ENCODE measurements around the gene RABEP2. TPM values are rescaled to one million over a fixed set of nuclear protein-coding genes. Genes with fewer than 3 reads are reported as not detected.

Gene RABEP2
- polyA plus RNA-seq, 2 of the 4 experiments (the other 2 are of a cell fraction): 6.0 to 13.7 TPM

DNA sequence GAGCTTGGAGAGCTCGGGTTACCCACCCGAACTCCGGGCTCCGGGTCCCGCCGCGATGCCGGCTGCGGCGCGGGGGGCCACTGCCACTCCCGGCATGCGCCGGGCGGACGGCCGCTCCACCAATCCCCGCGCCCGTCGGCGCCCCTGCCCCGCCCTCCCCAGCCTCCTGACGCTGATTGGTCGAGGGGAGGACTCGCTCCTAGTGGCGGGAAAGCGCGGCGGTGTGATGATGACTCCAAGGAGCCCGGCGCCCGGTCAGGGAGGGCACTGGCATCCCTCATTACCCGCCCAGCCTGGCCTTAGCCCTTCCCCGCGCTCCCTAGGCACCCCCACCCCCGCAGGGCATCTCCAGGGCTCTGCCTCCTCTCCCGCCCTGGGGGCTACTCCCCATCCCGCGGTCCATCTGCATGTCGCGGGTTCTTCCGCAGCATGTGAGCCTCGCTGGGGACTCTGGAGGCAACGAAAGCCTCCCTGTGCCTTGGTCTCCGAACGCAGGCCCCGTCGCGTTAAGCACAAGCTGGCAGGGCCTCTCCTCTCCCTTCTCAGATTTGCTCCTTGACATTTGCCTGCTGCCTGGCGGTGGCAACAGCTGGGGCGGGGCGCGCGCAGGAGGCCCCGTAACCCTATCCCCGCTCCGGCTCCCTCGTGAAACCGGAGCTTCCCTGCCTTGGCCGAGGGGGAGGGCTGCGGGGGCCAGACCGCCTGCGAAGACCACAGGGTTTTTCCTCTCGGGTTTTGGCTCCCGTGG is 45.0 kb downstream of the RABEP2 start:
- ATAC-seq (peak; percentile 84 to 91), FAIRE-seq (no peak), DNase-seq (ENCODE audit: low read depth in 1 of 2, low spot score in 1 of 2) (peak; percentile 86 to 97)
- CTCF ChIA-PET: interaction anchor here (1.5 to 17.8 kb wide), 3 partner anchors 10 to 66 kb away, joined by 5 to 190 read pairs (median 6); partner anchors contain the start of gene NFATC2IP
- Histone ChIP-seq H3K4me2 (peak overlapping the region; percentile 99), H3K27ac (peak overlapping the region; percentile 73 to 88), H3K4me3 (peak overlapping the region; percentile 65), H3K9me3 (no peaks in the 10 kb centered on the region), H3K4me1 (peaks cover 23% of the 10 kb centered on the region; the same call in 2 of the 3 replicates)
- 62% methylated on average over 23 of the region's 66 CpGs for WGBS (ENCODE audit: missing lambda C conversion rate)
- POLR2A ChIA-PET: interaction anchor here (1.7 kb wide), 1 partner anchor 17 kb away, joined by 5 read pairs; the partner anchor contains the start of gene SH2B1
- TF ChIP-seq, protein P1, sequence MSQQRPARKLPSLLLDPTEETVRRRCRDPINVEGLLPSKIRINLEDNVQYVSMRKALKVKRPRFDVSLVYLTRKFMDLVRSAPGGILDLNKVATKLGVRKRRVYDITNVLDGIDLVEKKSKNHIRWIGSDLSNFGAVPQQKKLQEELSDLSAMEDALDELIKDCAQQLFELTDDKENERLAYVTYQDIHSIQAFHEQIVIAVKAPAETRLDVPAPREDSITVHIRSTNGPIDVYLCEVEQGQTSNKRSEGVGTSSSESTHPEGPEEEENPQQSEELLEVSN (IDR thresholded peaks at IDR 0.05; ENCODE audit: borderline replicate concordance, low read depth): peak; percentile 99
- TF ChIP-seq JUN (IDR thresholded peaks at IDR 0.05) (peak; percentile 7 to 64; a peak in 1 of 5 replicates), KDM5A (IDR thresholded peaks at IDR 0.05) (no peak), RNF2 (IDR thresholded peaks at IDR 0.05; ENCODE audit: borderline replicate concordance, low read depth) (0 out of 2 replicates have a peak, but pooled peaks have one; percentile 53), POLR2A (IDR thresholded peaks at IDR 0.05; ENCODE audit: low read length) (peak; percentile 74), TP53 (CRISPR knock-in tag; IDR thresholded peaks at IDR 0.05) (0 out of 2 replicates have a peak, but pooled peaks have one; percentile 32)
- TF ChIP-seq, protein P2, sequence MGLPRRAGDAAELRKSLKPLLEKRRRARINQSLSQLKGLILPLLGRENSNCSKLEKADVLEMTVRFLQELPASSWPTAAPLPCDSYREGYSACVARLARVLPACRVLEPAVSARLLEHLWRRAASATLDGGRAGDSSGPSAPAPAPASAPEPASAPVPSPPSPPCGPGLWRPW (IDR thresholded peaks at IDR 0.05): no peak
- TF ChIP-seq, protein P3, sequence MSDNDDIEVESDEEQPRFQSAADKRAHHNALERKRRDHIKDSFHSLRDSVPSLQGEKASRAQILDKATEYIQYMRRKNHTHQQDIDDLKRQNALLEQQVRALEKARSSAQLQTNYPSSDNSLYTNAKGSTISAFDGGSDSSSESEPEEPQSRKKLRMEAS (IDR thresholded peaks at IDR 0.05): peak; percentile 91

DNA sequence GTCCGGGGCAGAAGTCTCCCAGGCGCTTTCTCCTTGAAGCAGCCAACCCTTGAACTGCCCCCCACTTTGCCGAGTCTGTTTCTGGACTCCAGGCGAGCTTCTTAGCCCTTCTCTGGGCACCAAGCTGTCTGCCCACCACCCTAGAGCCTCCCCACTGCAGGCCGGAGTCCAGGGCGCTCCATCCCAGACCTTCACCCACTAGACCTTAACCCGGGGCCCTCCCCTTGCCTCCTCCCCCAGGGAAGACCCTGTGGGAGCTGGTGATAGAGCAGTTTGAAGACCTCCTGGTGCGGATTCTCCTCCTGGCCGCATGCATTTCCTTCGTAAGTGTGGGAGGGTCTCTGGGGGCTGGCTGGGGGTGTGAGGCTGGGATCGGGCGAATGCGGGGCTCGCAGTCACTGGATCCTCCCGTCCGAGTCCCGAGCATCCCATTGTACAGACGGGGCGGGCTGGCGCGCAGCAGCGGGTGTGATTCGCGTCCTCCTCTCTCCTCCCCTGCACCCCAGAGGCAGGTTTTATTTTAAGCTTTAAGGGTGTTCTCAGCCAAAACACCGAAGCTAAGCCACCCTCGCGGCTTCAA is 45.7 kb downstream of the RABEP2 start:
- Histone ChIP-seq H3K4me2 (peak overlapping the region; percentile 99), H3K9me3 (no peaks in the 10 kb centered on the region), H3K4me3 (peak overlapping the region; percentile 65), H3K27ac (peak overlapping the region; percentile 73 to 88), H3K4me1 (peaks cover 23% of the 10 kb centered on the region; the same call in 2 of the 3 replicates)
- FAIRE-seq: no peak
- POLR2A ChIA-PET: interaction anchor here (1.7 kb wide), 1 partner anchor 16 kb away, joined by 5 read pairs; the partner anchor contains the start of gene SH2B1
- TF ChIP-seq JUN (IDR thresholded peaks at IDR 0.05) (peak in 1 of 2 experiments; percentile 54; a peak in 2 of 5 replicates), SREBF2 (IDR thresholded peaks at IDR 0.05) (no peak), PHF8 (IDR thresholded peaks at IDR 0.05; ENCODE audit: borderline replicate concordance, low read depth) (peak; percentile 26; the same call in 1 of the 2 replicates), POLR2AphosphoS2 (conservative IDR thresholded peaks at IDR 0.05; ENCODE audit: low read length) (no peak)
- peak; percentile 53 to 67 for ATAC-seq
- DNase-seq (ENCODE audit: low read depth in 1 of 2, low spot score in 1 of 2): no peak
- CTCF ChIA-PET: interaction anchor here (1.0 to 17.8 kb wide), 4 partner anchors 9 to 66 kb away, joined by 4 to 190 read pairs (median 6); partner anchors contain the start of genes NFATC2IP and SH2B1
- WGBS (ENCODE audit: missing lambda C conversion rate): 6% methylated on average over 24 of the region's 27 CpGs

DNA sequence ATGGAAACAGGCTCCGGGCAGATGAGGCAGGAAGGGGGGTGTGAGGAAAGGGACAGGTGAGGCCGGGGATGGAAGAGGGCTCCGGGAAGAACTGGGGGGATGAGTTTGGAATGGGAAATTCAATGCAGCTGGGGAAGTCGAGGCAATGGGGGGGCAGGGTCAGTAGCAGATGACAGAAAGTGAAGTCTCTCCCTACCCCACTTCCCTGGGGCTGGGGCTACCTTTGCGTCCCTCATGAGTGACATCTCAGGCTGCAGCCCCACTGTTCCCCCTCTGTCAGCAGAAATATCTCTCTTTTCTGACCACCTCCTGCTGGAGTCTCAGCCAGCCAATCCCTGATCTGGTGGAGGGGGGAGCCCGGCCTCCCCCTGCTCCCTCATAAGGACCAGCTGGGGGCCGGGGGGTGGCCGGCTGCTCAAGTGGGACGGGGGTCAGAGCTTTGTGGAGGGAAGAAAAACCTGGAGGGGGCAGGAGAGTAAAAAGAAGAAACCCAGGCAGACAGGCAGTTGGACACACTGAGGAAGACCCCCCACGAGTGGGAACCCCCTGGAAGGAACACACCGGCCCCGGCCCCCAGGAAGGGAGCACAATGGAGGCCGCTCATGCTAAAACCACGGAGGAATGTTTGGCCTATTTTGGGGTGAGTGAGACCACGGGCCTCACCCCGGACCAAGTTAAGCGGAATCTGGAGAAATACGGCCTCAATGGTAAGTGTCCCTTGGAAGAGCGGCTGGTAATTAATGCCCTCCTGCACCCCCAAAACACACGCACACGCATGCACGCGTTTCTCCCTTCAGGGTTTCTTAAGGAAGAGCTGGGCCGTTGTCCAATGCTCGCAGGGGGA is 46.7 kb downstream of the RABEP2 start, which contains the start of gene ATP2A1:
Gene ATP2A1 (plus strand): TSS at position 406 of the 844 bp plus-strand sequence. CDS start 184 bp downstream, at position 590.
- ATAC-seq: no peak
- peak within 1 kb of the TSS; percentile 73 to 88 for H3K27ac ChIP-seq
- H3K4me3 ChIP-seq: peak within 1 kb of the TSS; percentile 65
- CTCF ChIA-PET: interaction anchor here (1.0 to 17.8 kb wide), 4 partner anchors 8 to 68 kb away, joined by 4 to 190 read pairs (median 6); partner anchors contain the start of genes NFATC2IP and SH2B1
- TF ChIP-seq HDAC2 (IDR thresholded peaks at IDR 0.05) (no peak), MAFK (IDR thresholded peaks at IDR 0.05; ENCODE audit: partially characterized antibody) (peak; percentile 22)
- FAIRE-seq: no peak
- DNase-seq (ENCODE audit: low read depth in 1 of 2, low spot score in 1 of 2): no peak
- WGBS (ENCODE audit: missing lambda C conversion rate): 89% methylated on average over 25 of the region's 25 CpGs
- peak within 1 kb of the TSS; percentile 99 for H3K4me2 ChIP-seq
- no peaks in the 10 kb centered on the region for H3K9me3 ChIP-seq
- peaks cover 23% of the 10 kb centered on the region; the same call in 2 of the 3 replicates for H3K4me1 ChIP-seq
- POLR2A ChIA-PET: interaction anchor here (1.7 kb wide), 1 partner anchor 15 kb away, joined by 5 read pairs; the partner anchor contains the start of gene SH2B1

DNA sequence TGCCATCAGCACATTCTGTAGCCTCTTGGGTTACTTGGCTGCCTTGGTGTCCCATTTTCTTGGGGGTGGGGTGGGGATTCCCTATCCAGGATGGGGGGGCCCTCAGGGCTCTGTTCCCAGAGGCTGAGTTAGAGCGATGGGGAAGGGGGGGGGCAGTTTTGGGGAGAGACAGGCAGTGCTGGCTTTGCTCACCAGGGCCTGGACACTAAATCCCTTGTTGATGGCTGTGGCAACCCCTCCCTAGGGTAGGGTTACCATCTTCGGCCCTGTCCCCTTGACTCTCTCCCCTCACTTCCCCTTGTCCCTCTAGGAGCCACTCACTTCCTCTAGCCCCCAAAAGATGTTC is 47.4 kb downstream of the RABEP2 start:
- WGBS (ENCODE audit: missing lambda C conversion rate): 88% methylated on average over 2 of the region's 2 CpGs
- ChIA-PET POLR2A (no interaction called here), CTCF (interaction anchor here (17.8 kb wide), 1 partner anchor 68 kb away, joined by 190 read pairs; the partner anchor contains the start of gene NFATC2IP)
- no peak overlapping the region for H3K27ac ChIP-seq
- peaks cover 23% of the 10 kb centered on the region; the same call in 2 of the 3 replicates for H3K4me1 ChIP-seq
- H3K4me3 ChIP-seq: no peak overlapping the region
- TF ChIP-seq FOXS1 (CRISPR knock-in tag; IDR thresholded peaks at IDR 0.05) (no peak), ZNF302 (CRISPR knock-in tag; IDR thresholded peaks at IDR 0.05) (no peak), SREBF2 (IDR thresholded peaks at IDR 0.05) (no peak), JUN (IDR thresholded peaks at IDR 0.05) (no peak), CBX2 (IDR thresholded peaks at IDR 0.05; ENCODE audit: borderline replicate concordance, low read depth) (no peak)
- TF ChIP-seq, protein P4, sequence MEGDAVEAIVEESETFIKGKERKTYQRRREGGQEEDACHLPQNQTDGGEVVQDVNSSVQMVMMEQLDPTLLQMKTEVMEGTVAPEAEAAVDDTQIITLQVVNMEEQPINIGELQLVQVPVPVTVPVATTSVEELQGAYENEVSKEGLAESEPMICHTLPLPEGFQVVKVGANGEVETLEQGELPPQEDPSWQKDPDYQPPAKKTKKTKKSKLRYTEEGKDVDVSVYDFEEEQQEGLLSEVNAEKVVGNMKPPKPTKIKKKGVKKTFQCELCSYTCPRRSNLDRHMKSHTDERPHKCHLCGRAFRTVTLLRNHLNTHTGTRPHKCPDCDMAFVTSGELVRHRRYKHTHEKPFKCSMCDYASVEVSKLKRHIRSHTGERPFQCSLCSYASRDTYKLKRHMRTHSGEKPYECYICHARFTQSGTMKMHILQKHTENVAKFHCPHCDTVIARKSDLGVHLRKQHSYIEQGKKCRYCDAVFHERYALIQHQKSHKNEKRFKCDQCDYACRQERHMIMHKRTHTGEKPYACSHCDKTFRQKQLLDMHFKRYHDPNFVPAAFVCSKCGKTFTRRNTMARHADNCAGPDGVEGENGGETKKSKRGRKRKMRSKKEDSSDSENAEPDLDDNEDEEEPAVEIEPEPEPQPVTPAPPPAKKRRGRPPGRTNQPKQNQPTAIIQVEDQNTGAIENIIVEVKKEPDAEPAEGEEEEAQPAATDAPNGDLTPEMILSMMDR (IDR thresholded peaks at IDR 0.05): no peak
- FAIRE-seq (no peak), DNase-seq (ENCODE audit: low read depth in 1 of 2, low spot score in 1 of 2) (no peak), ATAC-seq (no peak)
- H3K9me3 ChIP-seq: no peaks in the 10 kb centered on the region
- H3K4me2 ChIP-seq: no peak overlapping the region

Measured in A549 (cell line).